HG03060 (cell line): ENCODE measurements around the gene INHBB.
"Not testable (repeated sequence)": the region's sequence is repeated elsewhere in the genome, so short reads cannot be mapped to it uniquely, and the experiment has no call there.

Experiments
- ATAC-seq: cut with Tn5 transposase; IDR thresholded peaks from one replicate; pipeline ENCODE4 v1.9.1; 2021; ENCODE audit warnings: low read depth, moderate number of reproducible peaks; ENCODE audit not compliant: unreplicated experiment

Gene INHBB

GRCh38 chr2:120346026-120346666 is at the start of gene INHBB:
TSS of gene INHBB (plus strand) at chr2:120346136. CDS start at chr2:120346189, 53 bp downstream.
- no peak for ATAC-seq

GRCh38 chr2:120298173-120298835 is 47.6 kb upstream of the INHBB start:
- ATAC-seq, result no peak

GRCh38 chr2:120299004-120299403 is 46.9 kb upstream of the INHBB start:
- ATAC-seq, result no peak

- ATAC-seq, result no peak
Measured at GRCh38 chr2:120299561-120299960, 46.4 kb upstream of the INHBB start.

GRCh38 chr2:120300385-120300784 is 45.6 kb upstream of the INHBB start:
- ATAC-seq, result no peak

GRCh38 chr2:120301284-120301683 is 44.7 kb upstream of the INHBB start:
- ATAC-seq, result no peak

- ATAC-seq, result no peak
Measured at GRCh38 chr2:120302301-120302700, 43.6 kb upstream of the INHBB start.

GRCh38 chr2:120303177-120303576 is 42.8 kb upstream of the INHBB start:
- no peak for ATAC-seq

- ATAC-seq, result no peak
Measured at GRCh38 chr2:120305296-120305695, 40.6 kb upstream of the INHBB start.

- no peak for ATAC-seq
Measured at GRCh38 chr2:120305937-120306490, 39.9 kb upstream of the INHBB start.

- no peak for ATAC-seq
Measured at GRCh38 chr2:120307482-120307881, 38.5 kb upstream of the INHBB start.

- peak; percentile 32 for ATAC-seq
Measured at GRCh38 chr2:120308038-120308910, 37.7 kb upstream of the INHBB start.

- ATAC-seq, result peak; percentile 63
Measured at GRCh38 chr2:120310136-120310535, 35.8 kb upstream of the INHBB start.

GRCh38 chr2:120310841-120311240 is 35.1 kb upstream of the INHBB start:
- not testable (repeated sequence) for ATAC-seq

GRCh38 chr2:120312076-120312475 is 33.9 kb upstream of the INHBB start:
- ATAC-seq, result no peak

GRCh38 chr2:120312860-120313694 is 32.9 kb upstream of the INHBB start:
- no peak for ATAC-seq

- no peak for ATAC-seq
Measured at GRCh38 chr2:120313695-120314615, 32.0 kb upstream of the INHBB start.

- no peak for ATAC-seq
Measured at GRCh38 chr2:120314690-120315366, 31.1 kb upstream of the INHBB start.
